Mesenchymal stem cell (in vitro differentiated cells and primary cell): Measurements from ENCODE around the gene HOXB4.

ENCODE experiments used
- DNase-seq: peaks from one replicate; pipeline ENCODE4 v3.0.0-alpha.2; 2013
- H2AFZ ChIP-seq: one replicate; pipeline ENCODE4 v1.6.1; 2013; ENCODE audit warnings: low read depth, mild to moderate bottlenecking, control low read depth, inconsistent platforms, low read length, moderate library complexity
- H2AK5ac ChIP-seq: 2 replicates; pipeline ENCODE4 v1.6.1; 2013; ENCODE audit warnings: low read length, moderate library complexity, mild to moderate bottlenecking, inconsistent platforms; ENCODE audit not compliant: severe bottlenecking
- H2BK120ac ChIP-seq: one replicate; pipeline ENCODE4 v1.6.1; 2013; ENCODE audit warnings: low read depth, mild to moderate bottlenecking, inconsistent platforms, low read length, moderate library complexity
- H2BK12ac ChIP-seq, 2 experiments: one replicate each; pipeline ENCODE4 v1.6.1; 2013; ENCODE audit warnings: inconsistent platforms in 2 of 2, low read length in 2 of 2, mild to moderate bottlenecking in 2 of 2, moderate library complexity in 2 of 2, control low read depth in 1 of 2
- H2BK15ac ChIP-seq: one replicate; pipeline ENCODE4 v1.6.1; 2013; ENCODE audit warnings: mild to moderate bottlenecking, low read depth, inconsistent platforms; ENCODE audit not compliant: poor library complexity, severe bottlenecking
- H2BK5ac ChIP-seq: 2 replicates; pipeline ENCODE4 v1.6.1; 2013; ENCODE audit warnings: low read depth, mild to moderate bottlenecking, low read length, control low read depth, inconsistent platforms; ENCODE audit not compliant: poor library complexity, severe bottlenecking
- H3K14ac ChIP-seq, 2 experiments: one replicate each; pipeline ENCODE4 v1.6.1; 2013; ENCODE audit warnings: inconsistent platforms in 2 of 2, low read length in 2 of 2, control low read depth in 1 of 2, mild to moderate bottlenecking in 1 of 2, moderate library complexity in 1 of 2
- H3K18ac ChIP-seq, 2 experiments: one replicate each; pipeline ENCODE4 v1.6.1; 2013; ENCODE audit warnings: inconsistent platforms in 2 of 2, low read length in 2 of 2, control low read depth in 1 of 2, low read depth in 1 of 2, mild to moderate bottlenecking in 1 of 2
- H3K23ac ChIP-seq, 2 experiments: one replicate each; pipeline ENCODE4 v1.6.1; 2013; ENCODE audit warnings: inconsistent platforms in 2 of 2, low read length in 2 of 2, mild to moderate bottlenecking in 2 of 2, moderate library complexity in 2 of 2, control low read depth in 1 of 2
- H3K27ac ChIP-seq: 2 replicates; pipeline ENCODE4 v1.5.1; 2013; ENCODE audit warnings: mild to moderate bottlenecking, moderate library complexity, low read length, control low read depth, inconsistent platforms; ENCODE audit not compliant: poor library complexity, severe bottlenecking
- H3K27me3 ChIP-seq, 2 experiments: 2 replicates each; pipeline versions ENCODE4 v1.6.1 to v1.7.0; 2013; ENCODE audit warnings: low read length in 2 of 2, mild to moderate bottlenecking in 2 of 2, moderate library complexity in 2 of 2, control low read depth in 1 of 2, inconsistent platforms in 1 of 2; ENCODE audit not compliant: control insufficient read depth in 1 of 2, insufficient read depth in 1 of 2
- H3K36me3 ChIP-seq, 2 experiments: 2 replicates each; pipeline versions ENCODE4 v1.6.1 to v1.7.0; 2013; ENCODE audit warnings: low read length in 2 of 2, control low read depth in 1 of 2, inconsistent platforms in 1 of 2, low read depth in 1 of 2, mild to moderate bottlenecking in 1 of 2; ENCODE audit not compliant: insufficient read depth in 2 of 2, control insufficient read depth in 1 of 2
- H3K4ac ChIP-seq, 2 experiments: one replicate each; pipeline ENCODE4 v1.6.1; 2013; ENCODE audit warnings: inconsistent platforms in 2 of 2, low read length in 2 of 2, mild to moderate bottlenecking in 2 of 2, moderate library complexity in 2 of 2, control low read depth in 1 of 2, low read depth in 1 of 2
- H3K4me1 ChIP-seq: 2 replicates; pipeline ENCODE4 v1.6.1; 2013; ENCODE audit warnings: low read depth, low read length, control low read depth; ENCODE audit not compliant: control insufficient read depth, insufficient read depth
- H3K4me2 ChIP-seq: 2 replicates; pipeline ENCODE4 v1.6.1; 2013; ENCODE audit warnings: low read length, mild to moderate bottlenecking, inconsistent platforms; ENCODE audit not compliant: poor library complexity, severe bottlenecking
- H3K4me3 ChIP-seq, 2 experiments: 2 replicates each; pipeline versions ENCODE4 v1.5.1 to v1.7.0; 2013; ENCODE audit warnings: low read length in 2 of 2, mild to moderate bottlenecking in 2 of 2, control low read depth in 1 of 2, low read depth in 1 of 2; ENCODE audit not compliant: insufficient read depth in 1 of 2
- H3K79me1 ChIP-seq: replicated peaks from 2 replicates; pipeline ENCODE4 v1.6.1; 2013; ENCODE audit warnings: mild to moderate bottlenecking, control low read depth, low read length, inconsistent platforms; ENCODE audit not compliant: poor library complexity, severe bottlenecking
- H3K9ac ChIP-seq: 2 replicates; pipeline ENCODE4 v1.7.0; 2013; ENCODE audit warnings: mild to moderate bottlenecking, low read length, moderate library complexity
- H3K9me3 ChIP-seq: 2 replicates; pipeline ENCODE4 v1.7.0; 2013; ENCODE audit warnings: mild to moderate bottlenecking, low read length; ENCODE audit not compliant: control insufficient read depth
- H4K8ac ChIP-seq: one replicate; pipeline ENCODE4 v1.6.1; 2013; ENCODE audit warnings: inconsistent platforms, mild to moderate bottlenecking, low read length, moderate library complexity
- H4K91ac ChIP-seq: one replicate; pipeline ENCODE4 v1.6.1; 2013; ENCODE audit warnings: mild to moderate bottlenecking, low read length, inconsistent platforms
- WGBS: methylation state at CpG from one replicate; pipeline ENCODE4 v1.1.7; 2013; ENCODE audit warnings: mixed read lengths; 5-methylcytosine and 5-hydroxymethylcytosine counted together

HOXB4 gene

DNA sequence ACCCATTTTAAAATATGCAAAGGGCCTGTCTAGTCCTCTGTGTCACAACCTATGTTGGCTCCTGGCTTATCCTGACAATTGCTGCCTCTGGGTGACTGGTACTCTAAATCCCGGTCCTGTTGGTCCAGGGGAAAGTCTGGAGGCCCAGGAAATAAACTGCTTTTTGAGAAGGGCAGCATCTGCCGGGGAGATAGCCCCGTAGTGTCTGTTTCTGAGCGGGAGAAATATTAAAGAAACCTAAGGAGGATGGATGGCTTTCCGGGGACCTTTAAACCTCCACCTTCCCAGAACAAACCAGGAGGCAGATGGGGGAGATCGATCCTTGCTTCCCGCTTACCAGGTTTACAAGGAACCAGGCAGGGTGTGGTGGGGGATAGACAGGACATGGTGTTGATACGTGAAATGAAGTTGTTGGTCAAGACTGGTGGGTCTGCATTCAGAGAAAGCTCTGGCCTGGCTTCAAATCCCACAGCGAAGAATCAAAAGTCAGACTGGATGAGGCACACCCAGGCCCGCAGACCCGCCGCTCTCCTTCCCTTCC, 37.0 kb downstream of the HOXB4 start:
- no peaks in the 10 kb centered on the region for H3K9me3 ChIP-seq
- H3K4me2 ChIP-seq: peak overlapping the region; percentile 79
- H3K9ac ChIP-seq: peak overlapping the region; percentile 100
- 6% methylated on average over 11 of the region's 12 CpGs for WGBS
- peak overlapping the region; percentile 62 for H2BK15ac ChIP-seq
- H3K4me1 ChIP-seq: peaks cover 11% of the 10 kb centered on the region
- H3K36me3 ChIP-seq: peaks cover 14 to 17% of the 10 kb centered on the region in 2 experiments
- DNase-seq: no peak
- peak overlapping the region; percentile 46 for H2AK5ac ChIP-seq
- peak overlapping the region; percentile 35 to 76 for H3K4ac ChIP-seq
- H2BK12ac ChIP-seq: peak overlapping the region; percentile 15 to 89
- H3K18ac ChIP-seq: peak overlapping the region; percentile 88 to 99
- no peak overlapping the region for H2AFZ ChIP-seq
- peak overlapping the region; percentile 70 to 97 for H3K4me3 ChIP-seq
- H3K23ac ChIP-seq: no peak overlapping the region
- no peaks in the 10 kb centered on the region for H3K27me3 ChIP-seq
- H4K91ac ChIP-seq: peak overlapping the region; percentile 67
- H3K27ac ChIP-seq: peak overlapping the region; percentile 99
- H2BK5ac ChIP-seq: peak overlapping the region; percentile 97
- H3K14ac ChIP-seq: peak overlapping the region; percentile 50 to 82
- H2BK120ac ChIP-seq: peak overlapping the region; percentile 98
- H3K79me1 ChIP-seq: no peaks in the 10 kb centered on the region
- H4K8ac ChIP-seq: peak overlapping the region; percentile 10

DNA sequence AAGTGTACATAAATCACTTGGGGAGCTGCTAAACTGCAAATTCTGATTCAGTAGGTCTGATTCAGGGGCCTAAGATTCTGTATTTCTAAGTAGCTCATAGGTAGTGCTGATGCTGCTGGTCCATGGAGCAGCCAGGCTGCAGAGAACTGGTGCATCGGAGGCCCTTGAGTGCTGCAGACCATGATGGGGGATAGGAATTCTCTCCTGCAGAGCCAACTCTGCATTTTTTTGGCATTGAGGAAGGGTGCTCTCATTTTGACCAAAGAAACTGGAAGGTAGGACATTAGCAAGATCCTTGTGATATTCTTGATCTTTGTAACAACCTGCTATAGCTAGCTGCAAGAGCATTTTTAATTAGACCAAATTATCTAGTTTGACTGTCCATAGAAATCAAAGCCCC, 37.9 kb downstream of the HOXB4 start:
- H3K18ac ChIP-seq: no peak overlapping the region
- no peak overlapping the region for H2AK5ac ChIP-seq
- H3K36me3 ChIP-seq: peaks cover 14 to 17% of the 10 kb centered on the region in 2 experiments
- H3K4me3 ChIP-seq: peak overlapping the region in 1 of 2 experiments; percentile 97
- H3K27ac ChIP-seq: peak overlapping the region; percentile 56
- H3K23ac ChIP-seq: peak overlapping the region in 1 of 2 experiments; percentile 77
- H3K79me1 ChIP-seq: no peaks in the 10 kb centered on the region
- peaks cover 9% of the 10 kb centered on the region for H3K4me1 ChIP-seq
- peak overlapping the region; percentile 100 for H3K9ac ChIP-seq
- WGBS: 68% methylated on average over 1 of the region's 1 CpG
- H4K91ac ChIP-seq: no peak overlapping the region
- peak; percentile 48 for DNase-seq
- H3K9me3 ChIP-seq: no peaks in the 10 kb centered on the region
- no peak overlapping the region for H2BK15ac ChIP-seq
- no peak overlapping the region for H3K4me2 ChIP-seq
- H2AFZ ChIP-seq: no peak overlapping the region
- H3K14ac ChIP-seq: no peak overlapping the region
- H3K27me3 ChIP-seq: no peaks in the 10 kb centered on the region
- no peak overlapping the region for H2BK120ac ChIP-seq
- H2BK5ac ChIP-seq: peak overlapping the region; percentile 4
- H2BK12ac ChIP-seq: peak overlapping the region in 1 of 2 experiments; percentile 57
- peak overlapping the region in 1 of 2 experiments; percentile 33 for H3K4ac ChIP-seq
- H4K8ac ChIP-seq: no peak overlapping the region

- Histone ChIP-seq H2BK12ac (peak overlapping the region in 1 of 2 experiments; percentile 63), H3K36me3 (peaks cover 14 to 17% of the 10 kb centered on the region in 2 experiments), H3K18ac (peak overlapping the region in 1 of 2 experiments; percentile 90), H2BK15ac (no peak overlapping the region), H4K8ac (no peak overlapping the region), H2AK5ac (peak overlapping the region; percentile 90), H3K4me1 (peaks cover 9% of the 10 kb centered on the region), H3K14ac (no peak overlapping the region), H2BK5ac (no peak overlapping the region), H3K4me2 (no peak overlapping the region), H3K9me3 (no peaks in the 10 kb centered on the region), H2BK120ac (no peak overlapping the region), H2AFZ (no peak overlapping the region), H3K9ac (peak overlapping the region; percentile 70), H3K23ac (no peak overlapping the region), H3K4me3 (peak overlapping the region in 1 of 2 experiments; percentile 97), H3K27me3 (no peaks in the 10 kb centered on the region), H3K79me1 (no peaks in the 10 kb centered on the region), H4K91ac (no peak overlapping the region), H3K4ac (peak overlapping the region in 1 of 2 experiments; percentile 59), H3K27ac (peak overlapping the region; percentile 56)
- 0% methylated on average over 4 of the region's 4 CpGs for WGBS
- peak; percentile 97 for DNase-seq
These were observed 39.0 kb downstream of the HOXB4 start for GRCh38 chr17:48539177-48539576.

DNA sequence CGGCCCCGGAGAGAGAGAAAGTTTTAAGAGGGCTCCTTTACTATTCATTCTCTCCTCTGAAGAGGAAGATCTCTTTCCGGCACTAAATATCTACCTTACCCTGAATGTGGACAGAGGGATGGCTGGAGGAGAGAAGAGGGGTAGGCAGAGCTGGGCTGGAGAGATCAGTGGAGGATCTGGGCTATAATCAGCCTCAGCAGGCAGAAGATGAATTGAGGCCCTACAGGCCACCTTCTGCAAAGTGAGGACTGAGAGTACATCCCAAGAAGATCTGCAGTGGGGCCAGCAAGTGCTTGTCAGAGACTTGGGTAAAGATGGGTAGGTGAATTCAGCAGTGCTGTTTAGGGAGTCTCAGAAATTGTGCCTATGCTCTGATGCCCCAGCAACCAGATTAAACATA, 40.8 kb downstream of the HOXB4 start:
- Histone ChIP-seq H2BK5ac (no peak overlapping the region), H2BK12ac (peak overlapping the region; percentile 51 to 81), H3K9ac (peak overlapping the region; percentile 72), H4K91ac (no peak overlapping the region), H2BK120ac (peak overlapping the region; percentile 97), H3K4me2 (no peak overlapping the region), H3K4ac (no peak overlapping the region), H3K27me3 (no peaks in the 10 kb centered on the region), H3K36me3 (peaks cover 6 to 7% of the 10 kb centered on the region in 2 experiments), H3K23ac (no peak overlapping the region), H3K14ac (no peak overlapping the region), H2AFZ (no peak overlapping the region), H2BK15ac (no peak overlapping the region), H4K8ac (peak overlapping the region; percentile 24), H3K9me3 (no peaks in the 10 kb centered on the region), H3K79me1 (no peaks in the 10 kb centered on the region), H3K4me1 (peaks cover 9% of the 10 kb centered on the region), H3K4me3 (no peak overlapping the region), H3K18ac (peak overlapping the region; percentile 3 to 46), H3K27ac (no peak overlapping the region), H2AK5ac (peak overlapping the region; percentile 61)
- DNase-seq: peak; percentile 13
- no CpG with 5 or more reads among the region's 3 CpGs for WGBS
